ENCODE results near the gene ST8SIA2. TPM values are rescaled to one million over a fixed set of nuclear protein-coding genes. Genes with fewer than 3 reads are reported as not detected.
A peak's percentile ranks its signal among the peaks of the same experiment; 100 is the strongest.

Gene ST8SIA2, protein sequence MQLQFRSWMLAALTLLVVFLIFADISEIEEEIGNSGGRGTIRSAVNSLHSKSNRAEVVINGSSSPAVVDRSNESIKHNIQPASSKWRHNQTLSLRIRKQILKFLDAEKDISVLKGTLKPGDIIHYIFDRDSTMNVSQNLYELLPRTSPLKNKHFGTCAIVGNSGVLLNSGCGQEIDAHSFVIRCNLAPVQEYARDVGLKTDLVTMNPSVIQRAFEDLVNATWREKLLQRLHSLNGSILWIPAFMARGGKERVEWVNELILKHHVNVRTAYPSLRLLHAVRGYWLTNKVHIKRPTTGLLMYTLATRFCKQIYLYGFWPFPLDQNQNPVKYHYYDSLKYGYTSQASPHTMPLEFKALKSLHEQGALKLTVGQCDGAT
- total RNA-seq: 4.8 and 5.9 TPM in 2 replicates
- 4.0 and 4.5 TPM in 2 replicates for polyA plus RNA-seq

DNA sequence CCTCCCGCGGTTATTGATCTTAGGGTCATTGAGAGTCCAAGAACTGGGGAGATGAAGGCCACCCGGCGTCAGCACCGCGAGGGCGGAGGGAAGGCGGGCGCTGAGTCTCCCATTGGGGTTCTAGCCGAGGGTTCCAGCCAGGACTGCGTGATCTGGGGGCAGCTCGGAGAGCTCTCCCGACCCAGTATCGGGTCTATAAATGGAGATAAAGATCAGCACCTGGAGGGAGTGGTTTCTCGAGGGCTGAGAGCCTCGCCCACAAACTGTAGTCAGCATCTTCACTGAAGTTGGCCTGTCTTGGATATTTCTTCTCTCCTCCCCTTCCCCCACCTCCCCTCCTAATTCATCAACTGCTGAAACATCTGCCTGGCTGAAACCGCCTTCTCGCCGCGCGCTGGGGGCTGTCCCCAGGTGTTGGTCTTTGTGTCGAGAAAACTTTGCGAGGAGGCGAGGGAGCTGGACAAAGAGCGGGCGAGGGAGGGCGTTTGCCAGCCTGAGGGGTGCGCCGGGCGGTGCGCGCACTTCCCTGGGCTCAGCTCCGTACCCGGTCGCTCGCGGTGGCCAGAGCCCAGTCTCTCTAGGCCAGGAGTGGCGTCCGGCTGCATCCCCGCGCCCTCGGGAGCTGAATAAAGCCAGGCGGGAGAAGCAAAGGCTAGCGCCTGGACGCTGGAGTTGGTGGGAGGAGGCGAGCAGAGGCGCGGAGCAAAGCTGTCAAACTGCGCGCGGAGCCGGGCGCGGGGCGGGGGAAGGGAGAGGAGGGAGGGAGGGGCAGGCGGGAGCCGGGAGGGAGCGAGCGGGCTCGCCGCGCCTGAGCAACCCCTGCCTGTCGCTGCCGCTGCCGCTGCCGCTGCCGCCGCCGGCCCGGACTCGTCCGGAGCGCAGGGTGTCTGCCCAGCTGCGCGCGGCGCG lies at the start of gene ST8SIA2:
Gene ST8SIA2 (plus strand): TSS at position 811 of the 909 bp plus-strand sequence. CDS start 184 bp downstream, outside the sequence.
- TF ChIP-seq, protein P1, sequence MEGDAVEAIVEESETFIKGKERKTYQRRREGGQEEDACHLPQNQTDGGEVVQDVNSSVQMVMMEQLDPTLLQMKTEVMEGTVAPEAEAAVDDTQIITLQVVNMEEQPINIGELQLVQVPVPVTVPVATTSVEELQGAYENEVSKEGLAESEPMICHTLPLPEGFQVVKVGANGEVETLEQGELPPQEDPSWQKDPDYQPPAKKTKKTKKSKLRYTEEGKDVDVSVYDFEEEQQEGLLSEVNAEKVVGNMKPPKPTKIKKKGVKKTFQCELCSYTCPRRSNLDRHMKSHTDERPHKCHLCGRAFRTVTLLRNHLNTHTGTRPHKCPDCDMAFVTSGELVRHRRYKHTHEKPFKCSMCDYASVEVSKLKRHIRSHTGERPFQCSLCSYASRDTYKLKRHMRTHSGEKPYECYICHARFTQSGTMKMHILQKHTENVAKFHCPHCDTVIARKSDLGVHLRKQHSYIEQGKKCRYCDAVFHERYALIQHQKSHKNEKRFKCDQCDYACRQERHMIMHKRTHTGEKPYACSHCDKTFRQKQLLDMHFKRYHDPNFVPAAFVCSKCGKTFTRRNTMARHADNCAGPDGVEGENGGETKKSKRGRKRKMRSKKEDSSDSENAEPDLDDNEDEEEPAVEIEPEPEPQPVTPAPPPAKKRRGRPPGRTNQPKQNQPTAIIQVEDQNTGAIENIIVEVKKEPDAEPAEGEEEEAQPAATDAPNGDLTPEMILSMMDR (IDR thresholded peaks at IDR 0.05; ENCODE audit: low read depth, low read length): no peak
- Histone ChIP-seq H3K4me1 (ENCODE audit: low read depth) (peaks cover 5% of the 10 kb centered on the region), H3K9me3 (ENCODE audit: low read depth) (no peaks in the 10 kb centered on the region), H3K36me3 (no peaks in the 10 kb centered on the region), H3K27ac (no peak within 1 kb of the TSS), H3K4me3 (peak within 1 kb of the TSS; percentile 72), H3K27me3 (peaks cover 28% of the 10 kb centered on the region)
- peak; percentile 26 to 85 for DNase-seq (ENCODE audit: low read depth in 1 of 2, low spot score in 1 of 2)

DNA sequence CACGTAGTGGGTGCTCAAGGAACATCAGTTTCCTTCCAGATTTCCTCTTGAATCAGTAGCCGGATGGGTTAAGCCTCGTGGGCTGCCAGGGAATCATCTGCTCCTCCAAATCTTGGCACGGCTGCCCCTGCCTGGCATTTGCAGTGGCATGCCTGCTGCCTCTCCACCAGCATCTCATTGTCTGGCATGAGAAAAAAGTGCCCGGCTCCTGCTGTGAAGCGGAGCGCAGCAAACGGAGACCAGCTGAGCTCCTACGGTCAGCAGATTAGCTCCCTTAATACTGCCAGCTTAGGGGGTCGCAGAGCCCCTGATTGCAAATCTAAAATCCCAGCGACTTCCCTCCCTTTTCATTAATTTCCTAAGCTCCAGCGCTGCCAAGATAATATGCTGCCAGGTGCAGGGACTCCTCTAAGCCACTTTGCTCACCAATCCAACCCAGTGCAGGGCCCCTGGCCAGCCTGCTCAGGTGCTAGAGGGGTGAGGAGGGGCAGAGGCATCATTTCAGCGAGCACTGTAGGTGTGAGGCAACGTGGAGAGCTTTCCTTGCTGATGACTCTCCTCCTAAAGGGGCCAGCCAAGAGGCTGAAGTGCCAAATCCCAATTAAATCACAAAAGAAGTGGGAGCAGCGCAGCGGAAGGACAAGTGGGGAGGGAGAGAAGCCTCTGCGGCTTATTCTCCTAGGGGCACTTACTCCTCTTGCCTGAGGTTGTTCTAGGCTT lies 49.6 kb upstream of the ST8SIA2 start:
- DNase-seq (ENCODE audit: low read depth in 1 of 2, low spot score in 1 of 2): no peak
- Histone ChIP-seq H3K27ac (no peak overlapping the region), H3K9me3 (ENCODE audit: low read depth) (no peaks in the 10 kb centered on the region), H3K27me3 (peaks cover 12% of the 10 kb centered on the region), H3K4me1 (ENCODE audit: low read depth) (no peaks in the 10 kb centered on the region), H3K4me3 (no peak overlapping the region), H3K36me3 (no peaks in the 10 kb centered on the region)
- TF ChIP-seq, protein P1 (IDR thresholded peaks at IDR 0.05; ENCODE audit: low read depth, low read length): no peak

DNA sequence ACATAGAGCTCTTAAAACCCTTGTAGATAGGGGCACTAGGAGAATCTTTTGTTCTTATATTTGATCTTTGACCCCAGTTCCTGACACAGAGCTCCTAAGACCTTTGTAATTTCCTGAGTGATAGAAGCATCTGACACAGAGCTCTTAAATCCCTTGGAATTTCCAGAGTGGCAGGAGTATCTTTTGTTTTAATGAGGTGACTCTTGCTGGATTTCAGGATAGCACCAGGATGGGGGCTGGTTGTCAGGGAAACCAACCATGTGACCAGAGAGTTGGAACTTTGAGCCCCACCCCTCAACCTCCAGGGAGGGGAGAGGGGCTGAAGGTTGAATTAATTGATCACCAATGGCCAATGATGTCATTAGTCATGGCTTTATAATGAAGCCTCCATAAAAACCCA lies 47.6 kb upstream of the ST8SIA2 start:
- no peaks in the 10 kb centered on the region for H3K9me3 ChIP-seq (ENCODE audit: low read depth)
- H3K4me1 ChIP-seq (ENCODE audit: low read depth): no peaks in the 10 kb centered on the region
- TF ChIP-seq, protein P1 (IDR thresholded peaks at IDR 0.05; ENCODE audit: low read depth, low read length): no peak
- H3K4me3 ChIP-seq: no peak overlapping the region
- H3K27me3 ChIP-seq: peaks cover 12% of the 10 kb centered on the region
- no peak overlapping the region for H3K27ac ChIP-seq
- DNase-seq (ENCODE audit: low read depth in 1 of 2, low spot score in 1 of 2): no peak
- H3K36me3 ChIP-seq: no peaks in the 10 kb centered on the region

DNA sequence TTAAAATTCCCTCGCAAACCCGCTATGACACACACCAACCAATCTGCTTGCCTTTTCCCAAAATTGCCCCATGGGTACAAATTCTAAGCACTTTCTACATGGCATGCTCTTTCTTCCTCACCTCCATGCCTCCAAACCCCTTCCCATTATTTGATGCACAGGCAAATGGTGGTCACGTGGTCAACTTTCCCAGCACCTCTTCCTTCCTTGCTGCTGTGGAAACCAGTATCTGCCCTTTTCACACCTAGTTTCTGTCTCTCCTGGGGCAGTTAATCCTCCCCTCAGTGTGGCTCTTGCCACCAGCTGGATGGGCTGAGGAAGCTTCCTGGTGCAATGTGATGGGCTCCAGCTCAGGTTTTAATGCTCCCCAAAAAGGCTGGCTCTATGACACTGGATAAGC lies 38.4 kb upstream of the ST8SIA2 start:
- DNase-seq (ENCODE audit: low read depth in 1 of 2, low spot score in 1 of 2): no peak

More for the DNA sequence above, 38.4 kb upstream of the ST8SIA2 start:
- no peaks in the 10 kb centered on the region for H3K4me1 ChIP-seq (ENCODE audit: low read depth)
- no peaks in the 10 kb centered on the region for H3K27me3 ChIP-seq
- TF ChIP-seq, protein P1 (IDR thresholded peaks at IDR 0.05; ENCODE audit: low read depth, low read length): no peak
- H3K4me3 ChIP-seq: no peak overlapping the region
- H3K36me3 ChIP-seq: no peaks in the 10 kb centered on the region
- H3K9me3 ChIP-seq (ENCODE audit: low read depth): no peaks in the 10 kb centered on the region
- no peak overlapping the region for H3K27ac ChIP-seq

Measured in cardiac muscle cell (in vitro differentiated cells and primary cell).